Uterus (tissue), 2 donors: ENCODE results near the gene CORIN.

ENCODE experiments used
- CTCF ChIP-seq, 4 experiments: fragments of 200-600 bp in 2 of 4; fragments of 450-650 bp in 2 of 4; sonication (generic) in 2 of 4; IDR thresholded peaks; one replicate each; pipeline ENCODE4 v1.5.1; 2016 to 2019; ENCODE audit warnings: antibody characterized with exemption in 4 of 4, mild to moderate bottlenecking in 2 of 4, moderate library complexity in 1 of 4
- POLR2A ChIP-seq, 2 donors: fragments of 450-650 bp; IDR thresholded peaks; one replicate each; pipeline ENCODE4 v1.6.1; 2016; ENCODE audit warnings: antibody characterized with exemption in 2 of 2, mild to moderate bottlenecking in 1 of 2, moderate library complexity in 1 of 2

GRCh38 chr4:47791965-47792364, 45.9 kb downstream of the CORIN start:
- TF ChIP-seq CTCF (IDR thresholded peaks at IDR 0.05) (no peak), POLR2A (IDR thresholded peaks at IDR 0.05) (no peak)
